Right hindlimb (tissue), 1 donor: ENCODE measurements around the gene CAMKMT.

Source experiments
- DNase-seq: peaks from one replicate; pipeline ENCODE4 v3.0.0-alpha.2; 2018

Gene CAMKMT

DNA sequence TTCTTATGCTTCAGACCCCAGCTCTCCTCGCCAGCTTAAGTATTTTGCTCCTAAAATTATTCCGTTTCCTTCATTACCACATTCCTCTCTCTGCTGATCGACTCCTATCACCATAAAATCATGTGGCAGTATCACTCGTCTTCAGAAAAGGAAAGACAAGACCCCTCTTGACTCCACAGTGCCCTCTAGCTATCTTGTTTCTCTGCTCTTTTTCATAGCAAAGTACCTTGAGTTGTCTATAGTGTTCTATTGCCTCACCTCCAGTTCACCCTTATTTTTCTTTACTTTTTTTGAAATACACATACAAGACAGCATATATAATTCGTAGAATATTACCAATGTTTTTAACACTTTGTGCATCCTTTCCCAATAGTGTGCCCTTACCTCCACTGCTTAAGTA, 306.6 kb downstream of the CAMKMT start:
- DNase-seq = no peak

DNA sequence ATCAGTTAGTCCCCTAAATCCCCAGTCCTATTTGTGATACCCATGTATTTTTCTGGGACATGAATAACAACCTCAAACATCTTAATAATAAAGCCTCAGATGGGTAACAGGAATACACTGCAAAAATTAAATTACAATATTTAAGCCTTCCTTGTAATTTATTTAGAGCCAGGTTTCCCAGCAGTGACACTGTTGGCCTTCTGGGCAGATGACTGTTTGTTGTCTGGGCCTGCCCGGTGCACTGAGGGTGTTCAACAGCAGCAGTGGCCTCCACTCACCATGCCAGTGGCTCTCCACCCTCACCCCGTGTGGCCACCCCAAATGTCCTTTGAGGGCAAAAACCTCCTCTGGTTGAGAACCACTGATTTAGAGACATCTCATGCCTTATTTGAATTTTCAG, 309.5 kb downstream of the CAMKMT start:
- DNase-seq = no peak

DNA sequence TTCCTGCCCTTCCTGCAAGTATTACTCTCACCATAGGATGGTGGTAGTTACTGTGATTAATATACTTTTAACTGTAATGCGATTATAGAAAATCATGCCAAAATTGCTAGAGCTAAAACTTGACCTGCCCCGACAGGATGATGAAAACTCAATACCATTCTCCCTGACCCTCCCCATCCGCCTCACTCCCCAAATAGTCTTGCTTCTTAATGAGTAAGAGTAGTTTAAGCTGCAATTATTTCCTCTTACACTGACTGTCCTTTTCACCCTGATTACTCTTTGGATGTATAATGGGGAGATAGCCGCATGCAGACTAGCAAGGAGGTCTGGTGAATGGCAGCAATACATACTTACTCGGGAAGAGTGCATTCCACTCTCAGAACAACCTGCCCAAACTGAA, 310.2 kb downstream of the CAMKMT start:
- no peak for DNase-seq

DNA sequence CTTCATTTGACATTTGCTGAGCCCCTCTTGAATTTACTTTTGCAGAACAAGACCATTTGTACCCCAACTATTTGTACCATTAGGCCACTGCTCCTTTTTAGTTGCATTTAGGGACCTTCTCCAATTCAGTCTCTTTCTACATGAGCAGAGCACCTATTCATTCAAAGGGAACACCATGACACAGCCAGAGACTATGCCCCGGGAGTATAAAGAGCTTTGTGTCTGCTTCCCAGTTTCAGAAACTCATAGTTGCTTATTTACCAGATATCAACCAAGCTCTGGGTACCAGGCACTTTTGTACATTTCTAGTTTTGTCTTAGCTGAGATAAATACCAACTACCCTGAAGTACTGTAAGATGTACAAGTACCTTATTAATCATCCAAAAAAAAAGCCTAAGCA, 310.7 kb downstream of the CAMKMT start:
- DNase-seq = no peak

DNA sequence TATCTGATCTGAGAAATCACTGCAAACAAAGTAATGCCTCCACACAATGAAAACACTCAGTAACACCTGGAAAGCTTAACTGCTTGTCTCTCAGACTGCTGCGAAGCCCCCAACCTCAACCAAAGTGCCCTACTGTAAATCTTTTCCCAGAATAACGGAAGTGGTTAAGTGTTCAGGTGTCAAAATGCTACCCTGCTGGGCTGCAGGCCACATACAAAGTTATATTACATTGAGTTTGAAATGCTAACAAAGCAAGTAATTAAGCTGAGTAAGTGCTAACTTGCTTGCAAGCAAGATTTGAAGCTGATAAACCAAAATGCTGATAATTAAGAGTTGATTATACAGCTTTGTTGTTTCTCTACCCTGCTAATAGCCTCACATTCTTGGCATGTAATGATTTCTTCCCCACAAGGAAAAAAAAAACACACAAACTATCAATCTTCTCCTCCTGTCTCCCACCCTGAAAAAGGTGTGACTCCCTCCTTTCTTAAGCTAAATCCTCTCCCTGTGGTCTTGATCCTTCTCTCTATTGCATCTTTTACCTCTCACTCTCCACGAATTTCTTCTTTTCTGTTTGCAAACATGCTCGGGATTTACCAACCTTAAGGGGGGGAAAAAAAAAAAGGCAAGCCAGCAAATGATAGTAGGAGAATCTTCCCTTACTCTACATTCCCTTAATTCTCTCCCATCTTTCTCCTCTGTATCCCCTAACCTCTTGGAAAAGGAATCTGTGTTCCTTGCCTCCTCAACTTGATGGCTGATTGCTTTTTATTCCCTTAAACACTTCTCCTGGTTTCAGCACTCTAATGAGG, 312.9 kb downstream of the CAMKMT start:
- DNase-seq = no peak

- DNase-seq = no peak
These were observed 314.6 kb downstream of the CAMKMT start for GRCh38 chr2:44676379-44676778.

- DNase-seq = no peak
These were observed 317.8 kb downstream of the CAMKMT start for GRCh38 chr2:44679584-44679983.

GRCh38 chr2:44679990-44680389, 318.2 kb downstream of the CAMKMT start:
- no peak for DNase-seq

GRCh38 chr2:44680424-44680971, 318.8 kb downstream of the CAMKMT start:
- no peak for DNase-seq

DNA sequence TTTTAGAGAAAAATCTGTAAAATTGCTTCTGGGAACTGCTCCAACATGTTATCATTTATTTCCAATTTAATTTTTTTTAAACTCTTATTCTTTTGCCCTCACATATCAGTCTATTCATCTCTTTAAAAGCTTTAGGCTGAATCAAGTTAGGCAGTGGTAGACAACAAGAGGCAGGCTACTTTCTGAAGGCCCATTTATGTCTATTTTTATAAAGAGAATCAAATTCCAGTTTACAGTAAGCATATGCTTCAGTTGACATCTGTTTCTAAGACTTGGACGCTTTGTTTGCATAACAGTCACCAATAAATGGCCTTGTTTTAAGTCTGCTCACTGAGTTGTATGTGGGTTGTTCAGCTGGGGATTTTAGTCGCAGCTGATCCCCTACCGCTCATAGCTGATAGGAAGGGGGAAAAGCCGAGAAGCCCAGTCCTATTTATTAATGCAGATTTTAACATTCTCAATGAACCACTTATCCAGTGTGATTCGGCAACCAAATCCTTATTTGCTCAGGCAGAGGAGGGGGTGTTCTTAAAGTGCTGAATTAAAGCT, 319.3 kb downstream of the CAMKMT start:
- DNase-seq = no peak

DNA sequence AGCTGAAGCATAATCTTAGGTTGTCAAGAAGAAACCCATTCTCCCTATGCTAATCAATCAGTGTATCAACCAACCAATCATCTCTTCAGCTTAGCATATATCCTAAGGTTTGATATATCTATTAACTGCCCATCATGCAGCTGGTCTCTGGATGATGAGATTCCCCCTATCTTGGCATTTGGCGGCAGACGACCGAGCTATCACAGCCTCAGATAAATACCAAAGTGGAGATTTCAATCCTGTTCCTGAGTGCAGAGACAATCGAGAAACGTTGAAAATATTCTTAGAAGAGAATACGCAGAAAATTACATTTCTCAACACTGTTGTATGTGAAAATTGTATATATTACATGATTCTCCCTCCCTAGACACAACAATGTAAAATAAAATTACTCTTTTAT, 320.7 kb downstream of the CAMKMT start:
- DNase-seq = no peak

DNA sequence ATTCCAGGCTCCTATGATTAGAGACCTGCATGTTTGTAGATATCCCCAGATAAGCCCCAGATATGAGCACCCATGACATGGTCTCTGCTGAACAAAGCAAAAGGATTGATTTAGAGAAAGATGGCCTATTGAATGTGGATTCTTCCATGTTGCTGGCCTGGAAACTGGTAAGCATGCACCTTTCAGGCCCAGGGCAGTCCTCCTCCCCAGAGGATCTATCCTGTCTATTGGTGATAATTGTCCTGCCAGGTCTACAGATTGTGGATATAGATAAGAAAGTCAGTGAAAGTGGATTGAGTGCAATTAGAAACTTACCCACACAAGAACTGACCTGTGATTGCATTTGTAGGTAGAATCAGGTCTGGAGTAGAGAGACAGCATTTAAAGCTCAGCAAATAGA, 322.8 kb downstream of the CAMKMT start:
- DNase-seq = no peak

DNA sequence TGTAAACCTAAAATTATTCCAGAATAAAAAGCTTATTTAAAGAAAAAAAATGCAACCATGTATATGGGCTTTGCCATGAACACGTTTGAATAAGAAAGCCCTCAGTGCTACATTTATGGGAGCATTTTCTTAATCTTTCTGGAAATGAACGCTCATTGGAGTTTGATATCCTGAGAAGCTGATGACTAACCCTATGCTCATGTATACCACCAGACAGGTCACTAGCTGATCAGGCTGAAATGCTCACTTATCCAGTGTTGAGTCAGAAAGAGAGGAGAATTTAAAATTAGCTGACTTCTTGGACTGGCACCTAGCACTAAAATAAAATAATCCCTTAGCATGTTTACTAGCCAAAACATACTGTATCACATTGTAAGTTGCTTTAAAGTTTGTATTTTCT, 324.8 kb downstream of the CAMKMT start:
- no peak for DNase-seq

DNA sequence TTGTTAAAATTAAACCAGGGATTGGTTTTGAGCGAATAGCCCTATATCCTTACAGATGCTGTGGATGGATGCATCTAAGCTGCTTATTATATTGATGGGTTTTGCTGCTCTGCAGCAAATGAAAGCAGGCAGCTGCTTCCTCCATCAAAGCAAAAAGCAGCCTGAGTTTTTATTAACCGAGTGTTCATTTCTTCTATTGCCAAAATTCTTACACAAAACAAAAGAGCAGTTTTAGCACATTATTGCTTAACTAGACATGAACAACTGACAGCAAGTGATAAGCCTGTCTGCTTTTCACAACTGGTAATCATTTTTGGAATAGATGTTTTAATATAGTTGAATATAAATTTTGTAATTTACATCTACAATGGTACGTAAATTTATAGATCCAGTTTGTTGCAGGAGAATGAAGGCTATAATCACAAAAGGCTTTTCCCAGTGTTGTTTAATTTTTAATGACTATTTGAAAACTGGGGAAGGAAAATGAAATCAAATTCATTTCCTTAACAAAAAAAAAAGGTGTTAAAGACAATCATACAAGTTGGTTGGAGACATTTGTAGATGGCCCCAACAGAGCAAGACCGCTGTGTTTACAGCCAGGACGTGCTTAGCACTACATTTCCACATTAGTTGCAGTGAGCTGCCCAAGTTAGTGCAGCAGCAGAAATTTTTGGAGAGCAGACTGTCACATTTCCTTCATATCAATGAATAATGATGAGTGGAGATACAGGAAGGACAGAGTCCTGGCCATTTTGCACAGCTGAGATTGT, 326.1 kb downstream of the CAMKMT start:
- no peak for DNase-seq

DNA sequence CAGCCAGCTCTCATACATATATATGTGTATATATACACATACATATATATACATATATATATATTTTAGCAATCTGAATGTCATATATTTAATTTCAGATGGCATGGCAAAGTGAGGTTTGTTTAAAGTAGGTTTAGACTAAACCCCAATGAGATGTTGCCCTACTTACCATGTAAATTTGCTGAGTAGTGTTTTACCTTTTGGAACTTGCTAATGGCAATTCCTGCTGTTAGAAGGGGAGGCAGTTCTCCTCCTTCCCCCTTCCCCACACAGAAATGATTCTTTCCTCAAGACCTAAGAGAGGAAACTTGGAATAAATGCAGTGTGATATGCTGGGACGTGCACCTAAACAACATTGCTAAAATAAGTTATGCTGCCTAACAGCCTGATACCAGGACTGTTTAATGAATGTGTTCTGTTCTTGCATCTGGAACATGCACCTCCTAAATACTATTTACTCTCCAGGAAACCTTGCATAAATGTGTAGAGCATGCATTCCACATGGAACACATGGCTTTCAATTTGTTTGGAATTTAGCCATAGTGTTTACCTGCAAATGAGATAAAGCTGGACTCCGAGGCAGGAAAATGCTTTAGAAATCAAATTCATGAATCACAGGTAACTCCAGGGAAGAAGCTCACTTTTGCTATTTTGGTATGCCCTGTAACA, 326.8 kb downstream of the CAMKMT start:
- no peak for DNase-seq

DNA sequence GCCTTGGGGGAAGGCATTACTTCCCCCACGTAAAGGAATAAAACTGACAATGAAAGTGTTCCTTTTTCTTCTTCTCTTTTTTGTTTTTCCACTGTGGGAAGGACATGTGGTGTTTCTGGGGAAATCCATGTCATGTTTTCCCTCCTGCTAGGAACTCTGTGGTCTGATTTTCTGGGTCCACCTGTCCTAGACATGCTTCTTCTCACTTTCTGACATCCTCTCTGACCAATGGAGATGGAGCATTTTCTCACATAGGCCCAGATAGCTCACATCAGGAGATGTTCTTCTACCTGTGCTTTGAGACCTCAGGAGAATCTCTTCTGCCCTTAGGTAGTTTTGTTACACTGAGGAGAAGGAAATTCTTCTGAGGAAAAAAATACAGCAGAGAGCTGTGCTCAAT, 327.8 kb downstream of the CAMKMT start:
- DNase-seq = no peak

- no peak for DNase-seq
These were observed 329.5 kb downstream of the CAMKMT start for GRCh38 chr2:44691174-44691785.

DNA sequence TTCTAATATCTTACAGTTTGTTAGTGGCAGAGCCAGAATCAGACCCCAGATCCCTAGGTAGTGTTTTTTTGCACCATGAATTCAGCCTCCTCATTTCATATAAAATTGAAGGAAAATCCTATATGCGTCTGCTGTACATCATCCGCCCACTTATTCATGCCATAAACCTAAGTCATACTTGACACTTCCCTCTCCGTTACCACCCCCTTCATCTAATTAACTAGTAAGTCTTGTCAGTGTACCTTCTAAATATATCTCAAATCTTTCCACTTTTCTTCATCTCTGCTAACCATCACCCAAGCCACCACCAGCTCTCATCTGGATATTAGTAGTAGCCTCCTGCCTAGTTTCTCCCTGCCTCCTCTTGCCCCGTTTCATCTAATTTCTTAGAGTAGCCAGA, 331.1 kb downstream of the CAMKMT start:
- no peak for DNase-seq

- DNase-seq = no peak
These were observed 339.1 kb downstream of the CAMKMT start for GRCh38 chr2:44700824-44701223.

DNA sequence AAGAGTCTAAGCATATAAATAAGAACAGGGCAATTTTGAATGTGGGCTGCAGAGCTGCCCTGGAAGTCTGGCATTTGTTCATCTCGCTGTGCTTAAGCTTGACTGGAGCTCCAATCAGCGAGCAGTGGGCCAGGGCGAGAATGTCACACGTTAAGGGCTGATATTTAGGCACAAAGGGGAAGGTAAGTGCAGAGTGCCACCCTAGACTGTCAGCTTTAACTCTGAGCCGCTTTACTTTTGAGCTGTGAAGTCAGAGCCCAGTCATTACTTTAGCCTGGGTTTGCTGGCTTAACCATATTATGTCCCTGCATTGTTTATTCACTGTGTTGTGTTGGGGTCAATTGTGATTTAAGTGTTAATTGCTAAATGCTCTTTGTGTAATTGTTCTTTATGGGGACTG, 343.6 kb downstream of the CAMKMT start:
- DNase-seq = no peak

- no peak for DNase-seq
These were observed 344.2 kb downstream of the CAMKMT start for GRCh38 chr2:44705876-44706480.
